GM12878 (cell line): Measurements from ENCODE around the gene MARCHF9. TPM values are rescaled to one million over a fixed set of nuclear protein-coding genes. Genes with fewer than 3 reads are reported as not detected.

Experiments
- ATAC-seq: fragments of 200-7000 bp; cut with Tn5 transposase; 3 replicates; pipeline ENCODE4 v1.9.1; 2020; ENCODE audit warnings: mild to moderate bottlenecking, moderate library complexity
- BruUV-seq: library from RNA; stranded (reverse); fragments of 400-500 nt; replicated peaks from 2 replicates; lab custom pipeline; 2021; lab: Mats Ljungman, UMichigan
- CTCF ChIA-PET: fragments of 300-600 bp; sonication (Branson Sonifier 250); formaldehyde crosslinking; extraction: SDS; loops from one replicate; lab custom pipeline; 2021; ENCODE audit warnings: inconsistent platforms; lab: Yijun Ruan, JAX
- POLR2A ChIA-PET: fragments of 350-600 bp; formaldehyde crosslinking; extraction: SDS; loops from one replicate; lab custom pipeline; 2021; ENCODE audit warnings: inconsistent platforms; lab: Charles Lee
- RAD21 ChIA-PET: fragments of 300-600 bp; sonication (Branson Sonifier 250); formaldehyde crosslinking; loops from one replicate; lab custom pipeline; 2023; ENCODE audit warnings: antibody characterized with exemption; ENCODE audit not compliant: unreplicated experiment; lab: Charles Lee
- SMC1A ChIA-PET: fragments of 300-600 bp; sonication (Branson Sonifier 250); formaldehyde crosslinking; loops from one replicate; lab custom pipeline; 2023; ENCODE audit not compliant: unreplicated experiment, uncharacterized antibody; lab: Charles Lee
- DNase-seq: peaks from one replicate; pipeline ENCODE4 v3.0.0-alpha.2; 2011; ENCODE audit warnings: low read depth, low spot score
- FAIRE-seq: peaks from 3 replicates; lab custom pipeline; 2011; peaks lifted over from hg19 to GRCh38; lab: Jason Lieb, UNC
- H2AFZ ChIP-seq: 2 replicates; pipeline ENCODE4 v1.6.0; 2011; ENCODE audit warnings: low read depth, low read length, control low read depth; ENCODE audit not compliant: control insufficient read depth
- H3K27ac ChIP-seq: 2 replicates; pipeline ENCODE4 v1.5.1; 2011; ENCODE audit warnings: control low read depth; ENCODE audit not compliant: control insufficient read depth, insufficient read depth
- H3K27me3 ChIP-seq, 2 experiments: replicated peaks in 1 of 2; 2 replicates each; pipeline versions ENCODE4 v1.6.0 to v1.6.1; 2011; ENCODE audit warnings: low read length in 1 of 2; ENCODE audit not compliant: control insufficient read depth in 2 of 2, insufficient read depth in 2 of 2
- H3K36me3 ChIP-seq, 2 experiments: 2 replicates each; pipeline ENCODE4 v1.5.1; 2011; ENCODE audit warnings: low read length in 1 of 2; ENCODE audit not compliant: control insufficient read depth in 2 of 2, insufficient read depth in 2 of 2
- H3K4me1 ChIP-seq: 2 replicates; pipeline ENCODE4 v1.6.1; 2011; ENCODE audit warnings: mild to moderate bottlenecking, low read length, moderate library complexity, mixed read lengths; ENCODE audit not compliant: control insufficient read depth, insufficient read depth
- H3K4me2 ChIP-seq: 2 replicates; pipeline ENCODE4 v1.6.0; 2011; ENCODE audit warnings: control low read depth; ENCODE audit not compliant: control insufficient read depth, insufficient read depth
- H3K4me3 ChIP-seq: fragments of 200-600 bp; sonication (generic); 2 replicates; pipeline ENCODE4 v1.5.1; 2016
- H3K79me2 ChIP-seq: 2 replicates; pipeline ENCODE4 v1.6.0; 2011; ENCODE audit warnings: low read length; ENCODE audit not compliant: control insufficient read depth, insufficient read depth
- H3K9ac ChIP-seq: 2 replicates; pipeline ENCODE4 v1.8.0; 2011; ENCODE audit warnings: low read length, control low read depth, mixed read lengths; ENCODE audit not compliant: control insufficient read depth, insufficient read depth
- H3K9me3 ChIP-seq: replicated peaks from 3 replicates; pipeline ENCODE4 v1.5.1; 2011; ENCODE audit warnings: mild to moderate bottlenecking, low read length; ENCODE audit not compliant: control insufficient read depth, insufficient read depth
- H4K20me1 ChIP-seq: 2 replicates; pipeline ENCODE4 v1.6.0; 2011; ENCODE audit not compliant: control insufficient read depth, insufficient read depth
- BCL3 ChIP-seq: IDR thresholded peaks from 2 replicates; pipeline ENCODE4 v1.6.1; 2011; ENCODE audit warnings: borderline replicate concordance, low read depth, mild to moderate bottlenecking, moderate library complexity, low read length; ENCODE audit not compliant: insufficient read depth, poor library complexity, severe bottlenecking
- EED ChIP-seq: sonication (generic); IDR thresholded peaks from 2 replicates; pipeline ENCODE4 v1.6.1; 2016; ENCODE audit warnings: antibody characterized with exemption, low read depth
- ESRRA ChIP-seq: IDR thresholded peaks from 2 replicates; pipeline ENCODE4 v1.6.1; 2012; ENCODE audit warnings: mild to moderate bottlenecking, low read length, improper control_type of control experiment
- HSF1 ChIP-seq: fragments of 150-350 bp; IDR thresholded peaks from 2 replicates; pipeline ENCODE4 v1.6.1; 2014; ENCODE audit warnings: mild to moderate bottlenecking, low read depth, low read length
- LARP7 ChIP-seq: fragments of 450-650 bp; IDR thresholded peaks from 2 replicates; pipeline ENCODE4 v1.6.1; 2017; ENCODE audit warnings: mild to moderate bottlenecking
- NFIC ChIP-seq: IDR thresholded peaks from 2 replicates; pipeline ENCODE4 v1.6.1; 2012; ENCODE audit warnings: low read depth, mild to moderate bottlenecking, inconsistent platforms, low read length, moderate library complexity
- RB1 ChIP-seq: fragments of 450-650 bp; formaldehyde crosslinking; IDR thresholded peaks from 2 replicates; pipeline ENCODE4 v1.6.1; 2017; ENCODE audit warnings: mild to moderate bottlenecking, borderline replicate concordance
- REST ChIP-seq: IDR thresholded peaks from 2 replicates; pipeline ENCODE4 v1.6.1; 2012; ENCODE audit warnings: mild to moderate bottlenecking, low read depth, low read length
- STAT3 ChIP-seq: IDR thresholded peaks from 2 replicates; pipeline ENCODE4 v1.6.1; 2011; ENCODE audit warnings: low read depth, low read length, improper control_type of control experiment
- ZNF207 ChIP-seq: fragments of 450-650 bp; IDR thresholded peaks from 2 replicates; pipeline ENCODE4 v1.6.1; 2014; ENCODE audit warnings: antibody characterized with exemption, mild to moderate bottlenecking, borderline replicate concordance
- WGBS: methylation state at CpG from one replicate; pipeline ENCODE4 v1.1.6; 2016; ENCODE audit warnings: low lambda C conversion rate; ENCODE audit not compliant: insufficient replicate concordance, insufficient coverage; ENCODE audit errors: missing lambda C conversion rate; 5-methylcytosine and 5-hydroxymethylcytosine counted together
- in situ Hi-C: fragments of 300-500 bp; cut with MboI; formaldehyde crosslinking; loops from 9 replicates; pipeline ENCODE4 v1.14.3; 2018; ENCODE audit warnings: mixed read lengths
- intact Hi-C: fragments of 100-400 bp; cut with micrococcal nuclease; formaldehyde crosslinking; loops from one replicate; pipeline ENCODE4 v1.14.2; 2022; ENCODE audit not compliant: unreplicated experiment
- polyA plus RNA-seq, 11 experiments: library from polyadenylated mRNA; depleted of rRNA in 4 of 11; unstranded in 6 of 11; stranded (reverse) in 5 of 11; fragments of >200 nt; fragmentation: Nextera tagmentation in 4 of 11; fragmentation: Illumina TruSeq in 1 of 11; extraction: Ambion mirVana in 4 of 11; extraction: Trizol in 1 of 11; gene quantifications; 1 replicate in 1 of 11; 2 replicates in 10 of 11; pipeline versions ENCODE4 v1.2.1 to v1.2.3, GENCODE V29; 2011 to 2016; ENCODE audit warnings: inconsistent platforms in 2 of 11, missing spikeins in 2 of 11, low read depth in 1 of 11
- total RNA-seq, 4 experiments: library from RNA; depleted of rRNA in 3 of 4; stranded (reverse); fragments of >200 nt in 3 of 4; fragmentation: Illumina TruSeq in 1 of 4; extraction: Trizol in 1 of 4; gene quantifications; 2 replicates each; pipeline versions ENCODE4 v1.2.1 to v1.2.3, GENCODE V29; 2013 to 2021

Gene MARCHF9
- total and polyA plus RNA-seq, 10 of the 15 experiments (the other 5 are each of a cell fraction or from before 2014, with no cell fraction given) = 2.4 to 29.3 (median 13.0) TPM

- Histone ChIP-seq H3K27ac (no peak overlapping the region), H3K4me3 (no peak overlapping the region), H3K27me3 (no peaks in the 10 kb centered on the region), H3K79me2 (no peaks in the 10 kb centered on the region), H4K20me1 (no peaks in the 10 kb centered on the region)
- FAIRE-seq = no peak
- CTCF ChIA-PET = interaction anchor here (0.7 kb wide), 1 partner anchor 19 kb away, joined by 3 read pairs; no protein-coding TSS in a partner anchor
- POLR2A ChIA-PET = no interaction called here
- RAD21 ChIA-PET = no interaction called here
- intact Hi-C loops = no loop called here
- no peak for TF ChIP-seq ESRRA
- TF ChIP-seq ZNF207 = no peak
- TF ChIP-seq EED = no peak
- TF ChIP-seq STAT3 = no peak
- no peak for TF ChIP-seq HSF1
- TF ChIP-seq LARP7 = no peak
- no peak for TF ChIP-seq REST
- TF ChIP-seq NFIC = no peak
- no peak for TF ChIP-seq RB1
- TF ChIP-seq BCL3 = no peak
- TF ChIP-seq, all 136 proteins: peak for 0
- BruUV-seq = no TSS peak
- SMC1A ChIA-PET = no interaction called here
- no peak for DNase-seq
- in situ Hi-C loops = no loop called here
- WGBS = 94% methylated on average over 3 of the region's 3 CpGs
- no peaks in the 10 kb centered on the region for H3K9me3 ChIP-seq
- peaks cover 9% of the 10 kb centered on the region in 2 experiments; a peak in 3 of 4 replicates for H3K36me3 ChIP-seq
- ATAC-seq = no peak
- no peak overlapping the region for H2AFZ ChIP-seq
- H3K4me1 ChIP-seq = no peaks in the 10 kb centered on the region
- no peak overlapping the region for H3K4me2 ChIP-seq
- H3K9ac ChIP-seq = no peak overlapping the region
Observed at GRCh38 chr12:57712701-57713100, 42.2 kb upstream of the MARCHF9 start.
